Measurements from ENCODE around the gene PGA5. TPM values are rescaled to one million over a fixed set of nuclear protein-coding genes. Genes with fewer than 3 reads are reported as not detected.

Gene PGA5
- total and polyA plus RNA-seq, 9 of the 15 experiments (the other 6 are each of a cell fraction or from before 2014, with no cell fraction given), result not detected

DNA sequence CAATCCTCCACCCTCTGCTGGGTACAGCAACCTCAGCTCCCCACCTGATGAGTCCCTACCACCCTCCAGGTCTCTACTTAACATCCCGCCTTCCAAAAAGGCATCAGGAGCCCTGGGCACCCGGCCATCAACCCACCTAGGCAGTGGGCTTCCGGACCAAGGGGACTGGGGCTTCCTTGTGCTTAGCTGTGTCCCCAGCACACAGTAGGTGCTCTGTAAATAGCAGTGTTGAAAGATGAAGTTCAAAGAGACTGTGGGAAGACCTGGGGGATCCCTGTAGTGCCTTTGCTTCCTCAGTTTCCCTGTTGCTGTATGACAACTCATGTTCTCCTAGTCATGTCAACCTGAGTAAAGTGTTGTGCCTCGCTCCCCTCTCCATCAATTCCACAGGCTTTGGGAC is 33.1 kb downstream of the PGA5 start:
- H4K20me1 ChIP-seq (replicated peaks; ENCODE audit: control insufficient read depth, insufficient read depth, low read length), result no peaks in the 10 kb centered on the region
- ATAC-seq, result no peak
- peaks cover 0 to 9% of the 10 kb centered on the region in 2 experiments; a peak in 2 of 5 replicates for H3K4me1 ChIP-seq (replicated peaks in 1 of 2; ENCODE audit: control insufficient read depth in 2 of 2, insufficient read depth in 2 of 2, low read length in 2 of 2)
- no peaks in the 10 kb centered on the region for H3K79me2 ChIP-seq (ENCODE audit: control insufficient read depth, insufficient read depth, low read length)
- H3K4me3 ChIP-seq, result no peak overlapping the region
- CTCF ChIA-PET (ENCODE audit: low intra/inter-chr PET ratio), result no interaction called here
- 0 out of 4 replicates have a peak overlapping the region, but pooled peaks of 1 of the 2 experiments have one; percentile 37 for H3K9ac ChIP-seq (ENCODE audit: insufficient read depth in 1 of 2, low read depth in 2 of 2, low read length in 2 of 2)
- no peaks in the 10 kb centered on the region for H3K9me1 ChIP-seq (ENCODE audit: control insufficient read depth, insufficient read depth, low read length)
- TF ChIP-seq ZKSCAN1 (IDR thresholded peaks at IDR 0.05; ENCODE audit: low read depth, low read length) (peak; percentile 87), ARHGAP35 (IDR thresholded peaks at IDR 0.05; ENCODE audit: partially characterized antibody) (no peak)
- no TSS peak for BruUV-seq (replicated peaks)
- no peaks in the 10 kb centered on the region for H3K9me3 ChIP-seq (replicated peaks; ENCODE audit: control insufficient read depth, insufficient read depth, low read depth, low read length)
- in situ Hi-C loops (cut with MboI) (no loop called here), intact Hi-C loops (cut with micrococcal nuclease) (no loop called here)
- POLR2A ChIA-PET, result interaction anchor here (1.0 kb wide), 1 partner anchor 9 kb away, joined by 4 read pairs; no protein-coding TSS in a partner anchor
- H3K36me3 ChIP-seq (ENCODE audit: control insufficient read depth, insufficient read depth, low read length), result no peaks in the 10 kb centered on the region
- DNase-seq (ENCODE audit: extremely low read depth in 1 of 4, low spot score in 3 of 4), result peak in 1 of 4 experiments; percentile 3
- WGBS (ENCODE audit: insufficient coverage, low coverage, missing lambda C conversion rate), result 71% methylated on average over 4 of the region's 4 CpGs
- no peak overlapping the region for H2AFZ ChIP-seq (ENCODE audit: low read depth, low read length)
- no peaks in the 10 kb centered on the region for H3K27me3 ChIP-seq (ENCODE audit: control insufficient read depth in 2 of 2, insufficient read depth in 2 of 2, low read length in 2 of 2)
- no peak for FAIRE-seq
- no peak overlapping the region for H3K4me2 ChIP-seq (ENCODE audit: insufficient read depth, low read length)
- H3K27ac ChIP-seq (ENCODE audit: extremely low read depth, low read depth, low read length), result no peak overlapping the region

DNA sequence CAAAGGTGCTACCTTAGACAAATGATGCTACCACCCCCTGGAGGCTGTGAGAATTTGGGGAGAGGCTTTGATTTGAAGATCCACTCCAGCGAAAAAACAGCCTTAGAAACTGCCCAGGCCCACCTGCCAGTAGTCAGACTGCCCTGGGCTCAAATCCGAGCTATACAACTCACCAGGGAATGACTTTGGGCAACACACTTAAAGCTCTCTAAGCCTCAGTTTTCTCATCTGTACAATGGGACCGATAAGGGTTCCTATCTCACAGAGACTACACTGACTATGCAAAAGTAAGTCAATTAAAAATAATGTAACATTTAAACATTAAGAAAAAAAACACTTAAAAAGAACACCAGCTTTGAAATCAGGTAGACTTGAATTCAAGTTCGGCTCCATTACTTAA is 34.2 kb downstream of the PGA5 start:
- no peak for ATAC-seq
- in situ Hi-C loops (cut with MboI), result no loop called here
- CTCF ChIA-PET (ENCODE audit: low intra/inter-chr PET ratio), result no interaction called here
- POLR2A ChIA-PET, result no interaction called here
- Histone ChIP-seq H3K9ac (ENCODE audit: insufficient read depth in 1 of 2, low read depth in 2 of 2, low read length in 2 of 2) (no peak overlapping the region), H3K4me2 (ENCODE audit: insufficient read depth, low read length) (no peak overlapping the region), H2AFZ (ENCODE audit: low read depth, low read length) (no peak overlapping the region), H3K4me3 (no peak overlapping the region), H3K36me3 (ENCODE audit: control insufficient read depth, insufficient read depth, low read length) (no peaks in the 10 kb centered on the region), H3K9me3 (replicated peaks; ENCODE audit: control insufficient read depth, insufficient read depth, low read depth, low read length) (no peaks in the 10 kb centered on the region), H3K9me1 (ENCODE audit: control insufficient read depth, insufficient read depth, low read length) (no peaks in the 10 kb centered on the region), H3K4me1 (replicated peaks in 1 of 2; ENCODE audit: control insufficient read depth in 2 of 2, insufficient read depth in 2 of 2, low read length in 2 of 2) (peaks cover 0 to 12% of the 10 kb centered on the region in 2 experiments; a peak in 2 of 5 replicates), H3K27me3 (ENCODE audit: control insufficient read depth in 2 of 2, insufficient read depth in 2 of 2, low read length in 2 of 2) (no peaks in the 10 kb centered on the region), H4K20me1 (replicated peaks; ENCODE audit: control insufficient read depth, insufficient read depth, low read length) (no peaks in the 10 kb centered on the region), H3K27ac (ENCODE audit: extremely low read depth, low read depth, low read length) (no peak overlapping the region), H3K79me2 (ENCODE audit: control insufficient read depth, insufficient read depth, low read length) (no peaks in the 10 kb centered on the region)
- no TSS peak for BruUV-seq (replicated peaks)
- peak in 1 of 4 experiments; percentile 5 for DNase-seq (ENCODE audit: extremely low read depth in 1 of 4, low spot score in 3 of 4)
- WGBS (ENCODE audit: insufficient coverage, low coverage, missing lambda C conversion rate), result 45% methylated on average over 4 of the region's 4 CpGs
- intact Hi-C loops (cut with micrococcal nuclease), result no loop called here
- no peak for FAIRE-seq
- TF ChIP-seq RCOR1 (IDR thresholded peaks at IDR 0.05; ENCODE audit: borderline replicate concordance in 1 of 2, low read depth in 2 of 2, low read length in 2 of 2) (0 out of 4 replicates have a peak, but pooled peaks of 1 of the 2 experiments have one; percentile 17), MTA2 (IDR thresholded peaks at IDR 0.05; ENCODE audit: low read depth) (no peak), CBX1 (IDR thresholded peaks at IDR 0.05; ENCODE audit: low read depth) (0 out of 2 replicates have a peak, but pooled peaks have one; percentile 43), HDAC2 (IDR thresholded peaks at IDR 0.05) (0 out of 2 replicates have a peak, but pooled peaks have one; percentile 37), EWSR1 (IDR thresholded peaks at IDR 0.05; ENCODE audit: borderline replicate concordance, low read depth, partially characterized antibody) (no peak), ZNF354B (CRISPR knock-in tag; IDR thresholded peaks at IDR 0.05) (no peak), ZNF717 (CRISPR knock-in tag; IDR thresholded peaks at IDR 0.05) (no peak), BCOR (IDR thresholded peaks at IDR 0.05) (peak; percentile 93), ADNP (tag; IDR thresholded peaks at IDR 0.05) (peak; percentile 89)
- TF ChIP-seq, protein P1, sequence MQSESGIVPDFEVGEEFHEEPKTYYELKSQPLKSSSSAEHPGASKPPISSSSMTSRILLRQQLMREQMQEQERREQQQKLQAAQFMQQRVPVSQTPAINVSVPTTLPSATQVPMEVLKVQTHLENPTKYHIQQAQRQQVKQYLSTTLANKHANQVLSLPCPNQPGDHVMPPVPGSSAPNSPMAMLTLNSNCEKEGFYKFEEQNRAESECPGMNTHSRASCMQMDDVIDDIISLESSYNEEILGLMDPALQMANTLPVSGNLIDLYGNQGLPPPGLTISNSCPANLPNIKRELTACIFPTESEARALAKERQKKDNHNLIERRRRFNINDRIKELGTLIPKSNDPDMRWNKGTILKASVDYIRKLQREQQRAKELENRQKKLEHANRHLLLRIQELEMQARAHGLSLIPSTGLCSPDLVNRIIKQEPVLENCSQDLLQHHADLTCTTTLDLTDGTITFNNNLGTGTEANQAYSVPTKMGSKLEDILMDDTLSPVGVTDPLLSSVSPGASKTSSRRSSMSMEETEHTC (IDR thresholded peaks at IDR 0.05), result no peak
- TF ChIP-seq, protein P2, sequence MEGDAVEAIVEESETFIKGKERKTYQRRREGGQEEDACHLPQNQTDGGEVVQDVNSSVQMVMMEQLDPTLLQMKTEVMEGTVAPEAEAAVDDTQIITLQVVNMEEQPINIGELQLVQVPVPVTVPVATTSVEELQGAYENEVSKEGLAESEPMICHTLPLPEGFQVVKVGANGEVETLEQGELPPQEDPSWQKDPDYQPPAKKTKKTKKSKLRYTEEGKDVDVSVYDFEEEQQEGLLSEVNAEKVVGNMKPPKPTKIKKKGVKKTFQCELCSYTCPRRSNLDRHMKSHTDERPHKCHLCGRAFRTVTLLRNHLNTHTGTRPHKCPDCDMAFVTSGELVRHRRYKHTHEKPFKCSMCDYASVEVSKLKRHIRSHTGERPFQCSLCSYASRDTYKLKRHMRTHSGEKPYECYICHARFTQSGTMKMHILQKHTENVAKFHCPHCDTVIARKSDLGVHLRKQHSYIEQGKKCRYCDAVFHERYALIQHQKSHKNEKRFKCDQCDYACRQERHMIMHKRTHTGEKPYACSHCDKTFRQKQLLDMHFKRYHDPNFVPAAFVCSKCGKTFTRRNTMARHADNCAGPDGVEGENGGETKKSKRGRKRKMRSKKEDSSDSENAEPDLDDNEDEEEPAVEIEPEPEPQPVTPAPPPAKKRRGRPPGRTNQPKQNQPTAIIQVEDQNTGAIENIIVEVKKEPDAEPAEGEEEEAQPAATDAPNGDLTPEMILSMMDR (IDR thresholded peaks at IDR 0.05 in 2 of 3, conservative IDR thresholded peaks at IDR 0.05 in 1 of 3; ENCODE audit: insufficient read depth in 2 of 3, low read depth in 1 of 3, low read length in 3 of 3), result no peak
- TF ChIP-seq, protein P3, sequence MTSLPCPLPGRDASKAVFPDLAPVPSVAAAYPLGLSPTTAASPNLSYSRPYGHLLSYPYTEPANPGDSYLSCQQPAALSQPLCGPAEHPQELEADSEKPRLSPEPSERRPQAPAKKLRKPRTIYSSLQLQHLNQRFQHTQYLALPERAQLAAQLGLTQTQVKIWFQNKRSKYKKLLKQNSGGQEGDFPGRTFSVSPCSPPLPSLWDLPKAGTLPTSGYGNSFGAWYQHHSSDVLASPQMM (CRISPR knock-in tag; IDR thresholded peaks at IDR 0.05), result no peak

Data from K562 (cell line).